Liver (tissue), 3 donors: ENCODE measurements around the gene SPRR4.

Experiments
- FOXA1 ChIP-seq: IDR thresholded peaks from 2 replicates; pipeline ENCODE4 v1.6.1; 2016; ENCODE audit warnings: antibody characterized with exemption
- GABPA ChIP-seq, 2 donors: IDR thresholded peaks in 1 of 2; conservative IDR thresholded peaks in 1 of 2; 2 replicates each; pipeline ENCODE4 v1.6.1; 2016; ENCODE audit warnings: antibody characterized with exemption in 2 of 2, mild to moderate bottlenecking in 1 of 2, moderate library complexity in 1 of 2
- NR2F2 ChIP-seq: IDR thresholded peaks from 2 replicates; pipeline ENCODE4 v1.6.1; 2016; ENCODE audit warnings: antibody characterized with exemption
- SP1 ChIP-seq: IDR thresholded peaks from 2 replicates; pipeline ENCODE4 v1.6.1; 2018; ENCODE audit warnings: antibody characterized with exemption, mild to moderate bottlenecking
- YY1 ChIP-seq: IDR thresholded peaks from 2 replicates; pipeline ENCODE4 v1.6.1; 2016; ENCODE audit warnings: antibody characterized with exemption, mild to moderate bottlenecking
- TF ChIP-seq, protein P1 (sequence below): fragments of 150-350 bp; IDR thresholded peaks from 2 replicates; pipeline ENCODE4 v1.5.1; 2017; ENCODE audit warnings: improper control_type of control experiment, low read depth, low read length; ENCODE audit not compliant: missing input control
- TF ChIP-seq, protein P2 (sequence below): IDR thresholded peaks from 2 replicates; pipeline ENCODE4 v1.6.1; 2016; ENCODE audit warnings: antibody characterized with exemption
- donor health status: healthy.
- donor health status: healthy.

DNA sequence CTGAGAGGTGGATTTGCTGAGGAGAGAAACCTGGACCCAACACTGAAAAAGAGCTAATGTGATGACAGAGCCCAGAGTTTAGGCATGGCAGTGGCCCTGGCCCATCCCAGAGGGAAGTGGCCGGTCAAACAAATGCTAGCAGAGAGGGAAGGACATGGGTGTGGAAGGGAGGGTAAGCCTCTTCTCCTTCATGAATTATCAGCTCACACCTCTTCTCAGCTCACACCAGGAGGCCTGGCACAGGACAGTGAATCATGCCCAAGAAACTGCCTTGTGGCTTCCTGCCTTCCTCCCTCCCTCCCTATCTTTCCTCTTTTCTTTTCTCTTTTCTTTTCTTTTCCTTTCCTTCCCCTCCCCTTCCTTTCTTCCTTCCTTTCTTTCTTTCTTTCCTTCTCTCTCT is 29.8 kb downstream of the SPRR4 start:
- TF ChIP-seq, protein P1, sequence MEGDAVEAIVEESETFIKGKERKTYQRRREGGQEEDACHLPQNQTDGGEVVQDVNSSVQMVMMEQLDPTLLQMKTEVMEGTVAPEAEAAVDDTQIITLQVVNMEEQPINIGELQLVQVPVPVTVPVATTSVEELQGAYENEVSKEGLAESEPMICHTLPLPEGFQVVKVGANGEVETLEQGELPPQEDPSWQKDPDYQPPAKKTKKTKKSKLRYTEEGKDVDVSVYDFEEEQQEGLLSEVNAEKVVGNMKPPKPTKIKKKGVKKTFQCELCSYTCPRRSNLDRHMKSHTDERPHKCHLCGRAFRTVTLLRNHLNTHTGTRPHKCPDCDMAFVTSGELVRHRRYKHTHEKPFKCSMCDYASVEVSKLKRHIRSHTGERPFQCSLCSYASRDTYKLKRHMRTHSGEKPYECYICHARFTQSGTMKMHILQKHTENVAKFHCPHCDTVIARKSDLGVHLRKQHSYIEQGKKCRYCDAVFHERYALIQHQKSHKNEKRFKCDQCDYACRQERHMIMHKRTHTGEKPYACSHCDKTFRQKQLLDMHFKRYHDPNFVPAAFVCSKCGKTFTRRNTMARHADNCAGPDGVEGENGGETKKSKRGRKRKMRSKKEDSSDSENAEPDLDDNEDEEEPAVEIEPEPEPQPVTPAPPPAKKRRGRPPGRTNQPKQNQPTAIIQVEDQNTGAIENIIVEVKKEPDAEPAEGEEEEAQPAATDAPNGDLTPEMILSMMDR, result no peak
- TF ChIP-seq SP1, result no peak
- TF ChIP-seq FOXA1, result no peak
- no peak for TF ChIP-seq NR2F2
- TF ChIP-seq, protein P2, sequence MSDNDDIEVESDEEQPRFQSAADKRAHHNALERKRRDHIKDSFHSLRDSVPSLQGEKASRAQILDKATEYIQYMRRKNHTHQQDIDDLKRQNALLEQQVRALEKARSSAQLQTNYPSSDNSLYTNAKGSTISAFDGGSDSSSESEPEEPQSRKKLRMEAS, result no peak
- TF ChIP-seq YY1, result no peak
- no peak for TF ChIP-seq GABPA (IDR thresholded peaks at IDR 0.05 in 1 of 2, conservative IDR thresholded peaks at IDR 0.05 in 1 of 2)
